Kidney glomerular epithelial cell (primary cell): ENCODE measurements around the gene C22orf31.
A peak's percentile ranks its signal among the peaks of the same experiment; 100 is the strongest.
"Not testable (repeated sequence)": the region's sequence is repeated elsewhere in the genome, so short reads cannot be mapped to it uniquely, and the experiment has no call there.

ENCODE experiments used
- DNase-seq: peaks from one replicate; lab custom pipeline; 2025; lab: John Stamatoyannopoulos, UW

C22orf31 gene

GRCh38 chr22:29061773-29062172 lies at the start of gene C22orf31:
Gene C22orf31, minus strand, starts transcription at chr22:29061831. Its CDS starts 39 bp downstream, at chr22:29061792.
- no peak for DNase-seq

GRCh38 chr22:29110946-29111345 lies 49.3 kb upstream of the C22orf31 start:
- DNase-seq, result no peak

- DNase-seq, result peak; percentile 52
Measured at GRCh38 chr22:29109822-29110221, 48.2 kb upstream of the C22orf31 start.

DNA sequence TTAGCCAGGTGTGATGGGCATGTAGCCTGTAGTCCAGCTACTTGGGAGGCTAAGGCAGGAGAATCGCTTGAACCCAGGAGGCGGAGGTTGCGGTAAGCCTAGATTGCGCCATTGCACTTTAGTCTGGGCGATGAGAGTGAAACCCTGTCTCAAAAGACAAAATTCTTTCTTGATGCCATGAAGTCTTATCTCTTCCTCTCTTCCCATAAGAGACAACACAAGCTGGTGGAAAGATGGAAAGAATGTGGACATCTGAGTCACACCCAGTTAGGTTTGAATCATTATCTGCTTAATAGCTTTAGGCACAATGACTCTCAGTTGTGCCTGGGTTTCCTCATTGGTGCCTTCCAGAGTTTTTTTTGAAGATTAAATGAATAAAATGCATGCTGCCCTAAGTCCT lies 46.5 kb upstream of the C22orf31 start:
- DNase-seq, result no peak

GRCh38 chr22:29106839-29107238 lies 45.2 kb upstream of the C22orf31 start:
- DNase-seq, result no peak

- peak; percentile 25 for DNase-seq
Measured at GRCh38 chr22:29105468-29105867, 43.8 kb upstream of the C22orf31 start.

DNA sequence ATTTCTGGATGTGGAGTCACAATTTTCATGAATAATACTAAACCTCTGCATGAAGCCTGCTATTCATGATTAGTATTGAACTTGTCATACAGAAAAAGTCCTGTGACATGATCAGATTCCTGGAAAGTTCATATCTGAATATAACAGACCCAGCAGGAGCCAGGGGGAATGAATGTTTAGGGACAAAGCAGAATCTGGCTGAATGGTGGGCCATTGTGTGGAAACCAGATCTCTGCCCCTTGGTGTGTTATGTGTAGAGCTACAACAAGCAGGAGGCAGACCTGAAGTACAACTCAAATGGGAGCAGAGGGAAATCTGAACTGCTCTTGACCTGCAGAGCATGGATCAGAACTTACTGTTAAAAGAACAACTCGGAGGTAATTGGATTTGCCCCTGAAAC lies 41.5 kb upstream of the C22orf31 start:
- no peak for DNase-seq

DNA sequence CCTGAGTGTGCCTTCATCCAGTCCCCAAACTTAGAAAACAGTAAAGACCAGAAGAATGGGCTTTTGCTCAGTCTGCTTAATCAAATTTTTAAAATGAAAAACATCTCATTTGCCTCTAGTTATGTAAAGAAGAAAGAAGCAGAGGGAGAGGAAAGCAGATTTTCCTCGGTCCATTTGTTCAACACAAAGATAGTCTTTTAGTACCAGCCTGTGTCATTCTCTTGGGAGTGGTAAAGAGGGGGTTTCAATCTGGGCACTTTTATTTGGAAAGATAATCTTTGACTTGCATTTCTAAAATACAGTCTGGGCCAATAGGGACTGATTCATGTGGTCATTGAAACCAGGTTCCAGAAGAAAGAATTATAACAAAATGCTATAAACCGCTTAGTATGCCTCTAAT lies 40.7 kb upstream of the C22orf31 start:
- DNase-seq, result no peak

GRCh38 chr22:29098296-29098695 lies 36.7 kb upstream of the C22orf31 start:
- DNase-seq, result no peak

DNA sequence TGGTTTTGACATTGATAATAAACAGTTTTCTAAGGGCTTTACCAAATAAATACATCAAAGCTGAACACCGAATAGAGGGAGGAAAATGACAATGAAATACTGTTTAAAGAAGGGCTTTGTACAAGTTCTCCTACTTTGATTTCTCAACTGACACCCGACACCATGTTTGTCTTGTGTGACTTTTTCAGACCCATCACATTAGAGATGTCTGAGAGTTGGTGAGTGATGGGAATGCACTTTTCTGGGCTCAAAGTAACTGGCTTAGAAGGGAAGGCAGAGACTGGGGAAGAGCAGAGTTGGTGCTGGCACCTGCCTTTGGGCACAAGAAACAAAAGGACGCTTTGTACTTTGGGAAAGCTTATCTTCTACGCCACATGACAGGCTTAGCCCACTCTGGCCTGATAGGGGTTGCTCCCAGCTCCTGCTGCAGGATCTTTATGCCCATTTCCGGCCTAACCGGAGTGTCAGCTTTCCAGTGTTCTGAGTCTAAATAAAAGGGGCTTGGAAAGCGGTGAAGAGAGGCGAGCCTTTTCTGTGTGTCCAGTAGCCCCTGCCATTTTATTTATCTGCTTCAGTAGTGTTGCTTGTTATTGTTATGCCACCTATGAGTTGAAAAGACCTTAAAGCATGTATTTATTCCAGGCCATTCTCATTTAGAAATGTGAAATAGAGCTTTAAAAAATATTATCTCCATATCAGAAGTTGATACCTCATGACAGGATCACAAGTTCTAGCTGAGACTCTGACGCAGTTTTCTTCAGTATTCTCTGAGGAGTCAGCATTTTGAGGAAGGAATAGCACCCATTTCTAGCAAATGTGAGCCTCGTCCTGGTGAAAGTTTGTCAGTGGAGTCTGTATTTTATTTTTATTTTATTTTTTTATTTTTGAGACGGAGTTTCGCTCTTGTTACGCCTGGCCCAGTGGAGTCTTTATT lies 35.4 kb upstream of the C22orf31 start:
- no peak for DNase-seq

GRCh38 chr22:29095459-29095858 lies 33.8 kb upstream of the C22orf31 start:
- DNase-seq, result no peak

- DNase-seq, result peak; percentile 68
Measured at GRCh38 chr22:29093501-29094300, 32.1 kb upstream of the C22orf31 start.

- DNase-seq, result peak; percentile 30
Measured at GRCh38 chr22:29093030-29093429, 31.4 kb upstream of the C22orf31 start.

GRCh38 chr22:29092243-29092642 lies 30.6 kb upstream of the C22orf31 start:
- no peak for DNase-seq

DNA sequence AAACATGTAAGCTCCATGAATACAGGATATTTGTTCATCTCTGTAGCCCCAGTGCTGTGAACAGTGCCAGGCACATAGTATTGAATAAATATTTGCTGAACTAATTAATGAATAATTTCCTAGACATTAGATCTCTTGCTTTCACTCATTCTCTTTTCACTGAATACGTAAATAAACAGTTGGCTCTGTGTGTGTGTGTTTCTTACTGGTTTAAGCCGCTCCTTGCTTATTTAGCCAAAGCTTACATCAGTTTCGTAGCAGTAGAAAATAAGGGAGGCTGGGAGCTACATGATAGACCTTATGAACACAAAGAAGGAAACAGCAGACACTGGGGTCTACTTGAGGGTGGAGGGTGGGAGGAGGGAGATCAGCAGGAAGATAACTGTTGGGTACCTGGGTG lies 28.4 kb upstream of the C22orf31 start:
- no peak for DNase-seq

DNA sequence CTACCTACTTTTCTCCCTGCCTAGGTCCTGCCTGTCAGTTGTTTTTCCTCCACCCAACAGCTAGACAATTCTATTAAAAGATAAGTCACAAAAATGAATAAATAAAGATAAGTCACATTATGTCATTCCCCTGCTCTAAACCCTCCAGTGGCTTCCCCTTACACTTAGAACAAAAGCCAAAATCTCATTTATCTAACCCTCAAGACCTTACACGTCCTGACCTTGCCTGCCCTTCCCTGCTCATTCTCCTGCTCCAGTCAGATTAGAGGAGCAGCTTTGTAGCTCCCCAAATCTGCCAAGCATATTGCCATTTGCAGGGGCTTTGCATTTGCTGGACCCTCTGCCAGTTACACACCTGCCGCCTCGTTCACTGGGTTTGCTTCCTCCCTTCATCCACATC lies 27.9 kb upstream of the C22orf31 start:
- no peak for DNase-seq

GRCh38 chr22:29088809-29089208 lies 27.2 kb upstream of the C22orf31 start:
- no peak for DNase-seq

DNA sequence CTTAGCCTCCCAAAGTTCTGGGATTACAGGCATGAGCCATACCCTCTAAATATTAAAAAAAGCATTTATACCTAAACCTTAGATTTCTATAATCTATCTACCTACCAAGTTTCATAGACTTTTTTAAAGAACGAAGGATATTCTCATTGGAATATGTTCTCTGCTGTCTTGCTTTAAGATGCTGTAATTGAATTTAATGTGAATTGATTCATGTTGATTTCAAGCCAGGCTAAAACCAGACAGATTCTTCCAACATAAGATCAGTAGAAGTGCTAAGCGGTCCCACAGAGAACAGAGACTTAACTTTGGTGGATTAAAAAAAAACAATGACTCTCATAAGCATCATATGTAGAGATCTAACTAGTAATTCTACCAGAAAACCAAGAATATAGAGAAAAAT lies 25.4 kb upstream of the C22orf31 start:
- DNase-seq, result no peak

DNA sequence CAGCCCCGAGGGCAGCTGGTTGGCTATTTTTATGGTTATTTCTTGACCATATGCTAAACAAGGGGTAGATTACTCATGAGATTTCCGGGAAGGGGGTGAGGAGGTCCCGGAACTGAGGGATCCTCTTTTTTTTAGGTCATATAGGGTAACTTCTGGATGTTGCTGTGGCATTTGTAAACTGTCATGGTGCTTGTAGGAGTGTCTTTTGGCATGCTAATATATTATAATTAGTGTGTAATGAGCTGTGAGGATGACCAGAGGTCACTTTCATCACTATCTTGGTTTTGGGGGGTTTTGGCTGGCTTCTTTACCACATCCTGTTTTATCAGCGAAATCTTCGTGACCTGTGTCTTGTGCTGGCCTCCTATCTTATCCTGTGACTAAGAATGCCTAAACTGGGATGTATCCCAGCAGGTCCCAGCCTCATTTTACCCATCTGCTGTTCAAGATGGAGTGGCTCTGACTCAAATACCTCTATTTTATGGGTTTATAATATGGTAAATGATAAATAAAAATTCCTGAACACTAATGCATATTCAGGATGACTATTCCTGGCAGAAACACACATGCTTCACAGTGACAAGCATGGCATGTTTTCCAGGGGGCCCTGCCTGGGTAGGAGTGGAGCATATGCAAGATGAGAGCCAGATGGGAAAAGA lies 22.4 kb upstream of the C22orf31 start:
- DNase-seq, result no peak

- DNase-seq, result not testable (repeated sequence)
Measured at GRCh38 chr22:29083576-29083932, 21.9 kb upstream of the C22orf31 start.

DNA sequence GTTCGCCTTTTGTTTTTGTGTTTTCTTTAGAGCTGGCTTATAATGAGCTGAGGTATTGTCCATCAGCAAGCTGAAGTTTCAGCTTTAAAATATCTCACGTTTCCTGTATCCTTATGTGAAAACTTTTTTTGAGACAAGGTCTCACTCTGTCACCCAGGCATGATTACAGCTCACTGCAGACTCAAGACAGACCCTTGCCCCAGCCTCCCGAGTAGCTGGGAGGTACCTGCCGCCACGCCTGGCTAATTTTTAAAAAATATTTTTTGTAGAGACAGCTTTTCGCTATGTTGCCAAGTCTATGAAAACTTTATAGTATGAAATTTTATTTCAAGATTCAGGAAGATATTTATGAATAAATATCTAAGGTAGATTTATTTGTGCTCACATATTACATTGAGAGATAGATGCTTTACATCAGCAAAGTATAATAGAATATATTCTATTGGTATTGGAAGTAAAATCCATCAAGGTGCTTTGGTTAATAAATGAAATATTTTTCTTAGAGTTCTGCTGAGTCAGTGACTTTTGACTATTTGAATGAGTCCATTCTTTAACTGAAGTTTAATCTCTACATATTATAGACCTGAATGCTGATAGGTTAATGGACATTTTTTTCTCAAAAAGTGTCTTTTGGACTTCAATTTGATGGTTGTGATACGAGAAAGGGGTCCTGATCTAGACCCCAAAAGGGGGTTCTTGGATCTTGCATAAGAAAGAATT lies 21.4 kb upstream of the C22orf31 start:
- no peak for DNase-seq
